HepG2 (cell line): ENCODE measurements around the gene CDKN3. TPM values are rescaled to one million over a fixed set of nuclear protein-coding genes. Genes with fewer than 3 reads are reported as not detected.
A peak's percentile ranks its signal among the peaks of the same experiment; 100 is the strongest.

ENCODE experiments used
- ATF7 ChIP-seq, 2 experiments: fragments of 450-650 bp in 1 of 2; sonication (generic) in 1 of 2; formaldehyde crosslinking in 1 of 2; IDR thresholded peaks; 2 replicates each; pipeline versions ENCODE4 v1.4.0 to v1.6.1; 2016 to 2020; ENCODE audit warnings: antibody characterized with exemption in 1 of 2, mild to moderate bottlenecking in 1 of 2, missing genetic modification reagents in 1 of 2
- GATAD2A ChIP-seq: IDR thresholded peaks from 2 replicates; pipeline ENCODE4 v1.6.1; 2016
- HMG20A ChIP-seq: IDR thresholded peaks from 2 replicates; pipeline ENCODE4 v1.6.1; 2016; ENCODE audit warnings: borderline replicate concordance
- MTA1 ChIP-seq: sonication (generic); formaldehyde crosslinking; IDR thresholded peaks from 2 replicates; pipeline ENCODE4 v1.4.0; 2020; ENCODE audit warnings: missing genetic modification reagents, mild to moderate bottlenecking, borderline replicate concordance
- ZNF792 ChIP-seq: IDR thresholded peaks from 2 replicates; pipeline ENCODE4 v1.6.1; 2016
- polyA plus RNA-seq, 8 experiments: library from polyadenylated mRNA; depleted of rRNA in 3 of 8; stranded (reverse) in 7 of 8; unstranded in 1 of 8; fragments of >200 nt; fragmentation: Illumina TruSeq in 4 of 8; extraction: Trizol in 4 of 8; gene quantifications; 2 replicates each; pipeline versions ENCODE4 v1.2.1 to v1.2.3, GENCODE V29; 2011 to 2016; ENCODE audit warnings: low read depth in 4 of 8, missing spikeins in 1 of 8, mixed read lengths in 1 of 8; ENCODE audit not compliant: insufficient read depth in 1 of 8
- total RNA-seq, 5 experiments: library from RNA; depleted of rRNA; stranded (reverse); fragments of >200 nt; fragmentation: Illumina TruSeq; extraction: Trizol; gene quantifications; 2 replicates each; pipeline ENCODE4 v1.2.3, GENCODE V29; 2016; ENCODE audit warnings: low read depth in 1 of 5
- TF ChIP-seq, protein P1 (sequence below): sonication (generic); formaldehyde crosslinking; IDR thresholded peaks from 2 replicates; pipeline ENCODE4 v1.5.1; 2020; ENCODE audit warnings: mild to moderate bottlenecking, missing genetic modification reagents, borderline replicate concordance
- TF ChIP-seq, protein P2 (sequence below): sonication (generic); formaldehyde crosslinking; conservative IDR thresholded peaks from 2 replicates; pipeline ENCODE4 v1.4.0; 2020; ENCODE audit warnings: missing genetic modification reagents
- TF ChIP-seq, protein P3 (sequence below): sonication (generic); IDR thresholded peaks from 2 replicates; pipeline ENCODE4 v1.6.1; 2016; ENCODE audit warnings: low read depth, borderline replicate concordance
- TF ChIP-seq, protein P4 (sequence below): sonication (generic); formaldehyde crosslinking; IDR thresholded peaks from 2 replicates; pipeline ENCODE4 v1.4.0; 2020; ENCODE audit warnings: missing genetic modification reagents
- TF ChIP-seq, protein P5 (sequence below): IDR thresholded peaks from 2 replicates; pipeline ENCODE4 v1.6.1; 2016
- TF ChIP-seq, protein P6 (sequence below): sonication (generic); formaldehyde crosslinking; IDR thresholded peaks from 2 replicates; pipeline ENCODE4 v1.5.1; 2020; ENCODE audit warnings: mild to moderate bottlenecking, moderate library complexity, missing genetic modification reagents

The CDKN3 gene
- total and polyA plus RNA-seq, 2 of the 13 experiments (the other 11 are each of a cell fraction or from before 2014, with no cell fraction given): 63.0 to 88.9 TPM

DNA sequence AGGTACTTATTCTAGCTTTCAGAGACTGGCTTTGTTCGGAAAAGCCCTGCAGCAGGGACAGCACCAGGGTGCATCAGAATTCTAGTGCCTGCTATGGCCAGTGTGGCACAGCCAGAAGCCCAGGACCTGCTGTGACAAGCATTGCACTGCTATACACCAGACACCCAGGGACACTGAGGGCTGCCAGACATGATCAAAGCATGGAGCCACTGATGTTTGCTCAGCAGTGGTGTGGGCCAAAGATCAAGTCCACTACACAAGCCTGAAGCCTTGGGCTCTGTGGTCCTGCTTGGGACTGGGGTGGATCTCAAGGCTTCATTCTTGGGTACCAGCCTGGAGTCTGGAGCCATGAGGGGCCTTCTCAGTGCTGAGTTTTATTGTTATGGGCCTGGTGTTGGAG, 36.1 kb upstream of the CDKN3 start (continued):
- TF ChIP-seq, protein P1, sequence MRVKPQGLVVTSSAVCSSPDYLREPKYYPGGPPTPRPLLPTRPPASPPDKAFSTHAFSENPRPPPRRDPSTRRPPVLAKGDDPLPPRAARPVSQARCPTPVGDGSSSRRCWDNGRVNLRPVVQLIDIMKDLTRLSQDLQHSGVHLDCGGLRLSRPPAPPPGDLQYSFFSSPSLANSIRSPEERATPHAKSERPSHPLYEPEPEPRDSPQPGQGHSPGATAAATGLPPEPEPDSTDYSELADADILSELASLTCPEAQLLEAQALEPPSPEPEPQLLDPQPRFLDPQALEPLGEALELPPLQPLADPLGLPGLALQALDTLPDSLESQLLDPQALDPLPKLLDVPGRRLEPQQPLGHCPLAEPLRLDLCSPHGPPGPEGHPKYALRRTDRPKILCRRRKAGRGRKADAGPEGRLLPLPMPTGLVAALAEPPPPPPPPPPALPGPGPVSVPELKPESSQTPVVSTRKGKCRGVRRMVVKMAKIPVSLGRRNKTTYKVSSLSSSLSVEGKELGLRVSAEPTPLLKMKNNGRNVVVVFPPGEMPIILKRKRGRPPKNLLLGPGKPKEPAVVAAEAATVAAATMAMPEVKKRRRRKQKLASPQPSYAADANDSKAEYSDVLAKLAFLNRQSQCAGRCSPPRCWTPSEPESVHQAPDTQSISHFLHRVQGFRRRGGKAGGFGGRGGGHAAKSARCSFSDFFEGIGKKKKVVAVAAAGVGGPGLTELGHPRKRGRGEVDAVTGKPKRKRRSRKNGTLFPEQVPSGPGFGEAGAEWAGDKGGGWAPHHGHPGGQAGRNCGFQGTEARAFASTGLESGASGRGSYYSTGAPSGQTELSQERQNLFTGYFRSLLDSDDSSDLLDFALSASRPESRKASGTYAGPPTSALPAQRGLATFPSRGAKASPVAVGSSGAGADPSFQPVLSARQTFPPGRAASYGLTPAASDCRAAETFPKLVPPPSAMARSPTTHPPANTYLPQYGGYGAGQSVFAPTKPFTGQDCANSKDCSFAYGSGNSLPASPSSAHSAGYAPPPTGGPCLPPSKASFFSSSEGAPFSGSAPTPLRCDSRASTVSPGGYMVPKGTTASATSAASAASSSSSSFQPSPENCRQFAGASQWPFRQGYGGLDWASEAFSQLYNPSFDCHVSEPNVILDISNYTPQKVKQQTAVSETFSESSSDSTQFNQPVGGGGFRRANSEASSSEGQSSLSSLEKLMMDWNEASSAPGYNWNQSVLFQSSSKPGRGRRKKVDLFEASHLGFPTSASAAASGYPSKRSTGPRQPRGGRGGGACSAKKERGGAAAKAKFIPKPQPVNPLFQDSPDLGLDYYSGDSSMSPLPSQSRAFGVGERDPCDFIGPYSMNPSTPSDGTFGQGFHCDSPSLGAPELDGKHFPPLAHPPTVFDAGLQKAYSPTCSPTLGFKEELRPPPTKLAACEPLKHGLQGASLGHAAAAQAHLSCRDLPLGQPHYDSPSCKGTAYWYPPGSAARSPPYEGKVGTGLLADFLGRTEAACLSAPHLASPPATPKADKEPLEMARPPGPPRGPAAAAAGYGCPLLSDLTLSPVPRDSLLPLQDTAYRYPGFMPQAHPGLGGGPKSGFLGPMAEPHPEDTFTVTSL (CRISPR knock-in tag): peak; percentile 60; the same call in 1 of the 2 replicates
- no peak for TF ChIP-seq ATF7 (IDR thresholded peaks at IDR 0.05)
- no peak for TF ChIP-seq ATF7 (CRISPR knock-in tag; IDR thresholded peaks at IDR 0.05)
- peak; percentile 54; the same call in 1 of the 2 replicates for TF ChIP-seq ZNF792 (CRISPR knock-in tag)
- TF ChIP-seq GATAD2A (CRISPR knock-in tag): peak; percentile 92
- TF ChIP-seq, protein P2, sequence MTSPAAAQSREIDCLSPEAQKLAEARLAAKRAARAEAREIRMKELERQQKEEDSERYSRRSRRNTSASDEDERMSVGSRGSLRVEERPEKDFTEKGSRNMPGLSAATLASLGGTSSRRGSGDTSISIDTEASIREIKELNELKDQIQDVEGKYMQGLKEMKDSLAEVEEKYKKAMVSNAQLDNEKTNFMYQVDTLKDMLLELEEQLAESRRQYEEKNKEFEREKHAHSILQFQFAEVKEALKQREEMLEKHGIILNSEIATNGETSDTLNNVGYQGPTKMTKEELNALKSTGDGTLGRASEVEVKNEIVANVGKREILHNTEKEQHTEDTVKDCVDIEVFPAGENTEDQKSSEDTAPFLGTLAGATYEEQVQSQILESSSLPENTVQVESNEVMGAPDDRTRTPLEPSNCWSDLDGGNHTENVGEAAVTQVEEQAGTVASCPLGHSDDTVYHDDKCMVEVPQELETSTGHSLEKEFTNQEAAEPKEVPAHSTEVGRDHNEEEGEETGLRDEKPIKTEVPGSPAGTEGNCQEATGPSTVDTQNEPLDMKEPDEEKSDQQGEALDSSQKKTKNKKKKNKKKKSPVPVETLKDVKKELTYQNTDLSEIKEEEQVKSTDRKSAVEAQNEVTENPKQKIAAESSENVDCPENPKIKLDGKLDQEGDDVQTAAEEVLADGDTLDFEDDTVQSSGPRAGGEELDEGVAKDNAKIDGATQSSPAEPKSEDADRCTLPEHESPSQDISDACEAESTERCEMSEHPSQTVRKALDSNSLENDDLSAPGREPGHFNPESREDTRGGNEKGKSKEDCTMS (CRISPR knock-in tag): no peak
- TF ChIP-seq, protein P3, sequence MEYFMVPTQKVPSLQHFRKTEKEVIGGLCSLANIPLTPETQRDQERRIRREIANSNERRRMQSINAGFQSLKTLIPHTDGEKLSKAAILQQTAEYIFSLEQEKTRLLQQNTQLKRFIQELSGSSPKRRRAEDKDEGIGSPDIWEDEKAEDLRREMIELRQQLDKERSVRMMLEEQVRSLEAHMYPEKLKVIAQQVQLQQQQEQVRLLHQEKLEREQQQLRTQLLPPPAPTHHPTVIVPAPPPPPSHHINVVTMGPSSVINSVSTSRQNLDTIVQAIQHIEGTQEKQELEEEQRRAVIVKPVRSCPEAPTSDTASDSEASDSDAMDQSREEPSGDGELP: peak; percentile 43; the same call in 1 of the 2 replicates
- TF ChIP-seq, protein P4, sequence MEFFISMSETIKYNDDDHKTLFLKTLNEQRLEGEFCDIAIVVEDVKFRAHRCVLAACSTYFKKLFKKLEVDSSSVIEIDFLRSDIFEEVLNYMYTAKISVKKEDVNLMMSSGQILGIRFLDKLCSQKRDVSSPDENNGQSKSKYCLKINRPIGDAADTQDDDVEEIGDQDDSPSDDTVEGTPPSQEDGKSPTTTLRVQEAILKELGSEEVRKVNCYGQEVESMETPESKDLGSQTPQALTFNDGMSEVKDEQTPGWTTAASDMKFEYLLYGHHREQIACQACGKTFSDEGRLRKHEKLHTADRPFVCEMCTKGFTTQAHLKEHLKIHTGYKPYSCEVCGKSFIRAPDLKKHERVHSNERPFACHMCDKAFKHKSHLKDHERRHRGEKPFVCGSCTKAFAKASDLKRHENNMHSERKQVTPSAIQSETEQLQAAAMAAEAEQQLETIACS (CRISPR knock-in tag): no peak
- TF ChIP-seq HMG20A (CRISPR knock-in tag): peak; percentile 81; the same call in 1 of the 2 replicates
- peak; percentile 65; the same call in 1 of the 2 replicates for TF ChIP-seq MTA1 (CRISPR knock-in tag)
- TF ChIP-seq, protein P5, sequence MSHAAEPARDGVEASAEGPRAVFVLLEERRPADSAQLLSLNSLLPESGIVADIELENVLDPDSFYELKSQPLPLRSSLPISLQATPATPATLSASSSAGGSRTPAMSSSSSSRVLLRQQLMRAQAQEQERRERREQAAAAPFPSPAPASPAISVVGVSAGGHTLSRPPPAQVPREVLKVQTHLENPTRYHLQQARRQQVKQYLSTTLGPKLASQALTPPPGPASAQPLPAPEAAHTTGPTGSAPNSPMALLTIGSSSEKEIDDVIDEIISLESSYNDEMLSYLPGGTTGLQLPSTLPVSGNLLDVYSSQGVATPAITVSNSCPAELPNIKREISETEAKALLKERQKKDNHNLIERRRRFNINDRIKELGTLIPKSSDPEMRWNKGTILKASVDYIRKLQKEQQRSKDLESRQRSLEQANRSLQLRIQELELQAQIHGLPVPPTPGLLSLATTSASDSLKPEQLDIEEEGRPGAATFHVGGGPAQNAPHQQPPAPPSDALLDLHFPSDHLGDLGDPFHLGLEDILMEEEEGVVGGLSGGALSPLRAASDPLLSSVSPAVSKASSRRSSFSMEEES: 0 out of 2 replicates have a peak, but pooled peaks have one; percentile 20
- TF ChIP-seq, protein P6, sequence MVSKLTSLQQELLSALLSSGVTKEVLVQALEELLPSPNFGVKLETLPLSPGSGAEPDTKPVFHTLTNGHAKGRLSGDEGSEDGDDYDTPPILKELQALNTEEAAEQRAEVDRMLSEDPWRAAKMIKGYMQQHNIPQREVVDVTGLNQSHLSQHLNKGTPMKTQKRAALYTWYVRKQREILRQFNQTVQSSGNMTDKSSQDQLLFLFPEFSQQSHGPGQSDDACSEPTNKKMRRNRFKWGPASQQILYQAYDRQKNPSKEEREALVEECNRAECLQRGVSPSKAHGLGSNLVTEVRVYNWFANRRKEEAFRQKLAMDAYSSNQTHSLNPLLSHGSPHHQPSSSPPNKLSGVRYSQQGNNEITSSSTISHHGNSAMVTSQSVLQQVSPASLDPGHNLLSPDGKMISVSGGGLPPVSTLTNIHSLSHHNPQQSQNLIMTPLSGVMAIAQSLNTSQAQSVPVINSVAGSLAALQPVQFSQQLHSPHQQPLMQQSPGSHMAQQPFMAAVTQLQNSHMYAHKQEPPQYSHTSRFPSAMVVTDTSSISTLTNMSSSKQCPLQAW: peak; percentile 57; the same call in 1 of the 2 replicates
